Measurements from ENCODE around the gene CNTN4. TPM values are rescaled to one million over a fixed set of nuclear protein-coding genes. Genes with fewer than 3 reads are reported as not detected.
"Not testable (repeated sequence)": the region's sequence is repeated elsewhere in the genome, so short reads cannot be mapped to it uniquely, and the experiment has no call there.

CNTN4 gene
- polyA plus RNA-seq, 1 donor, result 2.6 TPM

GRCh38 chr3:2985479-2985878, 886.8 kb downstream of the CNTN4 start:
- DNase-seq, result no peak

- no peak for DNase-seq
These were observed 893.9 kb downstream of the CNTN4 start for GRCh38 chr3:2992534-2992933.

GRCh38 chr3:2993130-2993529, 894.5 kb downstream of the CNTN4 start:
- not testable (repeated sequence) for DNase-seq

GRCh38 chr3:2993736-2994135, 895.1 kb downstream of the CNTN4 start:
- peak; percentile 1 for DNase-seq

- DNase-seq, result no peak
These were observed 896.5 kb downstream of the CNTN4 start for GRCh38 chr3:2995195-2995594.

- DNase-seq, result no peak
These were observed 906.6 kb downstream of the CNTN4 start for GRCh38 chr3:3005146-3005744.

GRCh38 chr3:3013317-3014052, 914.8 kb downstream of the CNTN4 start:
- DNase-seq, result no peak

- DNase-seq, result peak; percentile 42
These were observed 916.8 kb downstream of the CNTN4 start for GRCh38 chr3:3015185-3016089.

GRCh38 chr3:3016226-3016625, 917.6 kb downstream of the CNTN4 start:
- no peak for DNase-seq

GRCh38 chr3:3020209-3020608, 921.5 kb downstream of the CNTN4 start:
- no peak for DNase-seq

- no peak for DNase-seq
These were observed 924.6 kb downstream of the CNTN4 start for GRCh38 chr3:3023111-3023745.

- DNase-seq, result no peak
These were observed 929.4 kb downstream of the CNTN4 start for GRCh38 chr3:3027976-3028567.

- no peak for DNase-seq
These were observed 932.7 kb downstream of the CNTN4 start for GRCh38 chr3:3031326-3031725.

- no peak for DNase-seq
These were observed 938.5 kb downstream of the CNTN4 start for GRCh38 chr3:3037156-3037555.

- no peak for DNase-seq
These were observed 939.7 kb downstream of the CNTN4 start for GRCh38 chr3:3038201-3038991.

GRCh38 chr3:3053974-3054373, 955.3 kb downstream of the CNTN4 start:
- no peak for DNase-seq

GRCh38 chr3:3059645-3060044, 961.0 kb downstream of the CNTN4 start:
- no peak for DNase-seq

GRCh38 chr3:3064297-3064696, 965.6 kb downstream of the CNTN4 start:
- no peak for DNase-seq

GRCh38 chr3:3065876-3066275, 967.2 kb downstream of the CNTN4 start:
- DNase-seq, result no peak

GRCh38 chr3:3066378-3066777, 967.7 kb downstream of the CNTN4 start:
- no peak for DNase-seq

- no peak for DNase-seq
These were observed 968.2 kb downstream of the CNTN4 start for GRCh38 chr3:3066910-3067309.

All from hindlimb muscle (tissue), 1 donor.